Esophagus squamous epithelium (tissue), 5 donors: ENCODE data around the gene VEPH1. TPM values are rescaled to one million over a fixed set of nuclear protein-coding genes. Genes with fewer than 3 reads are reported as not detected.

ENCODE experiments used
- DNase-seq: peaks from one replicate; lab custom pipeline; 2025; lab: John Stamatoyannopoulos, UW
- H3K27ac ChIP-seq, 4 donors: fragments of 200-600 bp; sonication (generic); one replicate each; pipeline ENCODE4 v1.5.1; 2016 to 2019; ENCODE audit warnings: mild to moderate bottlenecking in 1 of 4
- H3K27me3 ChIP-seq, 4 donors: fragments of 200-600 bp; sonication (generic); 1 replicate in 3 of 4; 2 replicates in 1 of 4; pipeline versions ENCODE4 v1.5.1 to v1.6.0; 2017 to 2021; ENCODE audit warnings: antibody characterized with exemption in 1 of 4
- H3K36me3 ChIP-seq, 3 donors: fragments of 200-600 bp; sonication (generic); one replicate each; pipeline ENCODE4 v1.5.1; 2016 to 2019
- H3K4me1 ChIP-seq, 3 donors: fragments of 200-600 bp; sonication (generic); one replicate each; pipeline ENCODE4 v1.5.1; 2017 to 2019
- H3K4me3 ChIP-seq, 4 donors: fragments of 200-600 bp; sonication (generic); 1 replicate in 3 of 4; 2 replicates in 1 of 4; pipeline ENCODE4 v1.5.1; 2016 to 2019; ENCODE audit warnings: mild to moderate bottlenecking in 2 of 4, moderate library complexity in 1 of 4
- H3K9me3 ChIP-seq, 3 donors: fragments of 200-600 bp; sonication (generic); one replicate each; pipeline ENCODE4 v1.5.1; 2016 to 2019
- POLR2A ChIP-seq, 4 donors: fragments of 450-650 bp; IDR thresholded peaks; one replicate each; pipeline ENCODE4 v1.6.1; 2017; ENCODE audit warnings: antibody characterized with exemption in 4 of 4, mild to moderate bottlenecking in 4 of 4, moderate library complexity in 3 of 4
- WGBS, 2 donors: methylation state at CpG; one replicate each; pipeline ENCODE4 v1.1.5; 2018; 5-methylcytosine and 5-hydroxymethylcytosine counted together
- intact Hi-C: fragments of 100-400 bp; cut with DNase I; formaldehyde crosslinking; loops from one replicate; pipeline ENCODE4 v1.15.0; 2022
- total RNA-seq, 4 donors: library from RNA; depleted of rRNA; stranded (reverse); fragments of >200 nt; gene quantifications; one replicate each; pipeline ENCODE4 v1.1.0, GENCODE V29; 2016
- TF ChIP-seq, protein P1 (sequence below), 6 experiments: fragments of 450-650 bp in 4 of 6; fragments of 200-600 bp in 2 of 6; sonication (generic) in 2 of 6; IDR thresholded peaks; one replicate each; pipeline ENCODE4 v1.5.1; 2016 to 2019; ENCODE audit warnings: antibody characterized with exemption in 6 of 6, mild to moderate bottlenecking in 4 of 6, moderate library complexity in 4 of 6
- donor health status: DM: yes; HTN: yes; CAD: no.

Gene VEPH1
- total RNA-seq, 4 donors from 2014 or later: not detected

DNA sequence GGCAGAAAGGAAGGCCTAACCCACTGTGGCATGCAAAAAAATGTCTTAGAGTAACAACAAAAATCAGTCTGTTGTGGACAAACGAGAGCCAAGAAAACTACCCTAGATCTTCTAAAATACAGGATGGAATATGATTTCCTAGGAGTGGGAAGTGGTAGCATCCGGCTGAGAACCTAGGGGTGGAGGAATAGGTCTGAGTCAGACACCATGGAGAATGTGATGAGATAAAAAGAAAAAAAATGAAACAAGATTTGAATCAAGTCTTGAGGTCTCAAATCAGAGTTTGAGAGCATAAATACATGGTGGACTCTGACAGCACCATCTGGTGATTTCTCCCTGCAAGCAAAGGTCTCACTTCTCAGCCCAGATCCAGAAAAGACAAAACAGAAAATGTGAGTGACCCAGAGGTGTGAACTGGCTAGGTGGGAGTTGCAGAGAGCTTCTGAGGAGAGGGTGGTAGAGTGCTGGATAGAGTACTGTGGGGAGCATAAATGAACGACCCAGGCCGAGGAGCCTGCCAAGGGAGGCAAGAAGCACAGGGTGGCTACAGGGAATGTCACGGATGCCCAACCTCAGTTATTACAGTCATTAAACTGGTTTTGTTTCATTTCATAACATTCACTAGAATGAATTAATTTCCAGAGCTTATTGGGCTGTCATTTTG, 27.6 kb upstream of the VEPH1 start:
- DNase-seq: no peak

DNA sequence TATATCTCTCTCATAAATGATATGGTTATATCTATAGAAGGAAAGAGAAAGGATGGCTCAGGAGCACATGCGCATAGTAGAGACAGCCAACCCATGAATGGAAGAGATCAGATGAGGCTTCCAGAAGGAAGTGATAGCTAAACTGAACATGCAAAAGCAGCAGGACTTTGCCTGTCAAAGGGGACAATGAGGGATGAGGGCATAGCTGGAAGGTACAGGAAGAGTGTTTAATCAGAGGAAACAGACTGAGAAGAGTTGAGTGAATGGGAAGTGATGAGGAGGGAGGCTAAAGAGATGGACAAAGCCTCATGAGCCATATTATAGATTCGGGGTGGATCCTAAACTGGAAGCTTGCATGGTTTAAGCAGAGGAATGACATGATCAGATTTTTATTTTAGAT, 26.5 kb upstream of the VEPH1 start:
- WGBS, 2 donors: 74 to 81% methylated on average over 2 of the region's 2 CpGs
- no peaks in the 10 kb centered on the region for H3K9me3 ChIP-seq
- intact Hi-C loops: no loop called here
- no peak for DNase-seq
- no peaks in the 10 kb centered on the region for H3K4me1 ChIP-seq
- H3K4me3 ChIP-seq: no peak overlapping the region
- no peak overlapping the region for H3K27ac ChIP-seq
- H3K27me3 ChIP-seq: no peaks in the 10 kb centered on the region
- no peak for TF ChIP-seq POLR2A (IDR thresholded peaks at IDR 0.05)
- no peaks in the 10 kb centered on the region for H3K36me3 ChIP-seq

More for the DNA sequence above, 27.6 kb upstream of the VEPH1 start:
- 65 to 74% methylated on average over 5 of the region's 5 CpGs for WGBS, 2 donors
- intact Hi-C loops: no loop called here
- TF ChIP-seq, protein P1, sequence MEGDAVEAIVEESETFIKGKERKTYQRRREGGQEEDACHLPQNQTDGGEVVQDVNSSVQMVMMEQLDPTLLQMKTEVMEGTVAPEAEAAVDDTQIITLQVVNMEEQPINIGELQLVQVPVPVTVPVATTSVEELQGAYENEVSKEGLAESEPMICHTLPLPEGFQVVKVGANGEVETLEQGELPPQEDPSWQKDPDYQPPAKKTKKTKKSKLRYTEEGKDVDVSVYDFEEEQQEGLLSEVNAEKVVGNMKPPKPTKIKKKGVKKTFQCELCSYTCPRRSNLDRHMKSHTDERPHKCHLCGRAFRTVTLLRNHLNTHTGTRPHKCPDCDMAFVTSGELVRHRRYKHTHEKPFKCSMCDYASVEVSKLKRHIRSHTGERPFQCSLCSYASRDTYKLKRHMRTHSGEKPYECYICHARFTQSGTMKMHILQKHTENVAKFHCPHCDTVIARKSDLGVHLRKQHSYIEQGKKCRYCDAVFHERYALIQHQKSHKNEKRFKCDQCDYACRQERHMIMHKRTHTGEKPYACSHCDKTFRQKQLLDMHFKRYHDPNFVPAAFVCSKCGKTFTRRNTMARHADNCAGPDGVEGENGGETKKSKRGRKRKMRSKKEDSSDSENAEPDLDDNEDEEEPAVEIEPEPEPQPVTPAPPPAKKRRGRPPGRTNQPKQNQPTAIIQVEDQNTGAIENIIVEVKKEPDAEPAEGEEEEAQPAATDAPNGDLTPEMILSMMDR (IDR thresholded peaks at IDR 0.05): no peak
- TF ChIP-seq POLR2A (IDR thresholded peaks at IDR 0.05): no peak
- no peaks in the 10 kb centered on the region for H3K9me3 ChIP-seq
- no peaks in the 10 kb centered on the region for H3K4me1 ChIP-seq
- no peaks in the 10 kb centered on the region for H3K36me3 ChIP-seq
- no peak overlapping the region for H3K4me3 ChIP-seq
- H3K27ac ChIP-seq: no peak overlapping the region
- no peaks in the 10 kb centered on the region for H3K27me3 ChIP-seq

DNA sequence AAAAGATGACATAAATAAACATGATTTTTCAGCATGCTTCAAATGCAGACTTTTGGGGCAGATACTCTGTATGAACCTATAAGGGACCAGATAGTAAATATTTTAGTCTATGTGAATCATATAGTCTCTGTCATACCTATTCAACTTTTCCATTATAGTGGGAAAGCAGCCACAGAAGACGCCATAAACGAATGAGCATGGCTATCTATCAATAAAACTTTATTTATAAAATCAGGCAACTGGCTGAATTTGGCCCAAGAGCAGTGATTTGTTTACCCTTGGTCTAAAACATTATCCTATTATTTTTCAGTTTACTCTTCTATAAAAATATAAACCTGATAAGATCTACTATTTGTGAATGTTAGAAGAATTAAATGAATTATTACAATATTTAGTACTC, 25.9 kb upstream of the VEPH1 start:
- WGBS, 2 donors: 82 to 88% methylated on average over 2 of the region's 2 CpGs
- intact Hi-C loops: no loop called here
- no peak for DNase-seq
- Histone ChIP-seq H3K27me3 (no peaks in the 10 kb centered on the region), H3K4me1 (no peaks in the 10 kb centered on the region), H3K36me3 (no peaks in the 10 kb centered on the region), H3K27ac (no peak overlapping the region), H3K9me3 (no peaks in the 10 kb centered on the region), H3K4me3 (no peak overlapping the region)
- no peak for TF ChIP-seq POLR2A (IDR thresholded peaks at IDR 0.05)
- TF ChIP-seq, protein P1 (IDR thresholded peaks at IDR 0.05): no peak

DNA sequence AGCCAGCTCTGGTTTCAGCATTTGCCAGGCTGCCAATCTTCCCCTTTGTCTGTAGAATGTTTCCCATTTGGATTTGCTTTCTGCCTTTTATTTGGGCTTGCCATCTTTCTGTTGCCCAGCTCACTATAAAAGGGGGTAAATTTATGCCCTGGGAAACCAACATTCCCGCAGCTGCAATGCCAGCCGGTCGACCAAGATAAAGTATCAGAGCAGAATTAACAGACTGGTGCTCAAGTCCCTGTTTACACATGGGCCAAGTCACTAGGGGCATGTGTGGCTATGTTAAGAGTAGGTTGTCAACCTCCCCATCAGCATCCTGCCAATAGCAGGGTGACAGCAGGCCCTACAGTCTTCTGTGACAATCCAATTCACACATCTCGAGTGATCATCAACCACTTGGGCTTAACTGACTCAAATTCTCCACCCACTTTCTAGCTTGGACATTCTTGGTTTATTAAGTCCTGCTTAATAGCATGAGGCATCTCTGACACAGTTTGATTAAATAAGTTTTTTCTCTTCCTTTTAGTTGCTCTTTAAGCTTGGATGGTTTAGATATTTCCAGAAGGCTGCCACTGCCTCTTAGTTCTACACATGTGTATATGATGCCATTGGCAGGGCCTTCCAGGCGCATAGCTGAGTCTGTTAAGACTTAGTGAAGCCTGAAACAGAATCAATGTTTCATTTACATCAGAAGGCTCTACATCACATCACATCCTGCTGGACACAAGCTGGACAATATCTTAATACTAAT, 24.1 kb upstream of the VEPH1 start:
- no peaks in the 10 kb centered on the region for H3K4me1 ChIP-seq
- no peaks in the 10 kb centered on the region for H3K9me3 ChIP-seq
- intact Hi-C loops: no loop called here
- H3K27me3 ChIP-seq: no peaks in the 10 kb centered on the region
- DNase-seq: no peak
- no peak overlapping the region for H3K4me3 ChIP-seq
- no peak for TF ChIP-seq POLR2A (IDR thresholded peaks at IDR 0.05)
- TF ChIP-seq, protein P1 (IDR thresholded peaks at IDR 0.05): no peak
- no peaks in the 10 kb centered on the region for H3K36me3 ChIP-seq
- WGBS, 2 donors: 56 to 70% methylated on average over 5 of the region's 5 CpGs
- no peak overlapping the region for H3K27ac ChIP-seq

DNA sequence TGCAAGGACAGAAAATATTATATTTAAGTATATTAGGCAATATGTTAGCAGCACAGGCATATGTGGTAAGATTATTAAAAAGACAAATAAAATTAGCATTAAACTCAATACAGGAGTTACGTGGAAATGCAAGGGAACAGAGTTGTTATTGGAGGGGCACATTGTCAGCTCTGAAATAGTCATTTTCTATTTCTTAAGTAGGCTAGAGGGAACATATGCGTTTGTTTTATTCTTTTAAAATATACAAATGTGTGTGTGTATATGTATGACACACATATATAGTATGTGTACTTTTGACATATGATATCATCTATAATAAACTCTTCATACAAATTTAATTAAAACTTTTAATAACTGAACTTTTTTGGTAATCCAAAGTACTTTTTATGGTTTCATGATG, 22.8 kb upstream of the VEPH1 start:
- intact Hi-C loops: no loop called here
- no peaks in the 10 kb centered on the region for H3K9me3 ChIP-seq
- DNase-seq: no peak
- H3K4me1 ChIP-seq: no peaks in the 10 kb centered on the region
- WGBS, 2 donors: 66 to 76% methylated on average over 2 of the region's 2 CpGs
- TF ChIP-seq, protein P1 (IDR thresholded peaks at IDR 0.05): no peak
- TF ChIP-seq POLR2A (IDR thresholded peaks at IDR 0.05): no peak
- H3K36me3 ChIP-seq: no peaks in the 10 kb centered on the region
- H3K27ac ChIP-seq: no peak overlapping the region
- no peaks in the 10 kb centered on the region for H3K27me3 ChIP-seq
- no peak overlapping the region for H3K4me3 ChIP-seq
